GM19467 (cell line): ENCODE results near the gene ATP2C2.
"Not testable (repeated sequence)": the region's sequence is repeated elsewhere in the genome, so short reads cannot be mapped to it uniquely, and the experiment has no call there.

Experiments
- ATAC-seq: cut with Tn5 transposase; IDR thresholded peaks from one replicate; pipeline ENCODE4 v1.9.1; 2021; ENCODE audit warnings: mild to moderate bottlenecking, moderate library complexity; ENCODE audit not compliant: unreplicated experiment

Gene ATP2C2

DNA sequence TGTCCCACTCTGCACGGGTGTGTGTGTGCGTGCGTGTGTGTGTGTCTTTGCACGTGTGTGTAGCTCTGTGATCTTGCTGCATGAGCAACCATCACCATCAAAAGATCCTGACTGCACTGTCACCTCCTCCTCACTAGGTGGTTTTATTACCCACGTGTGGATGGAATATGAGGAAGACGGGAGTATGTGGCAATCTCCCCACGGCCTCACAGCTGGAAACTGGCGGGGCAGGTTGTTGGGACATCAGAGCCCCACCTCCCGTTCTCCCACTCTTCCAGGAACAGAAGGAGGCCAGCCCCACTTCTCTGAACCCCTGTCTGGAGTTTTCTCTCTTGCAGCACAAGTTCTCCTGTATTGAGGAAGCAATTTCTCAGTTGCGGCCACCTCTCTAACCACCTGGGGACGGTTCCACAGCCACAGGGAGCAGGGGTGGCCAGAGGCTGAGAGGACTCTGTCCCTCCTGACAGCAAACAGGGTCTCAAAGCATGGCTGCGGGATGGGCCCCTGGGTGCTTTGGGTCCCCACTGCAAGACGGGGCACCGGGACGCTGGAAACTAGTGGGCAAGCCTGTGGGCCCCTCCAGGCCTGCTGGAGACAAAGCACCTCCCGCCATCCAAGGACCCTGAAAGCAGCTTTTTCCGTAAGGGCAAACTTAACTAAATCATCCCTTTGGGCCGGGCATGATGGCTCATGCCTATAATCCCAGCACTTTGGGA, 27.9 kb upstream of the ATP2C2 start:
- no peak for ATAC-seq

DNA sequence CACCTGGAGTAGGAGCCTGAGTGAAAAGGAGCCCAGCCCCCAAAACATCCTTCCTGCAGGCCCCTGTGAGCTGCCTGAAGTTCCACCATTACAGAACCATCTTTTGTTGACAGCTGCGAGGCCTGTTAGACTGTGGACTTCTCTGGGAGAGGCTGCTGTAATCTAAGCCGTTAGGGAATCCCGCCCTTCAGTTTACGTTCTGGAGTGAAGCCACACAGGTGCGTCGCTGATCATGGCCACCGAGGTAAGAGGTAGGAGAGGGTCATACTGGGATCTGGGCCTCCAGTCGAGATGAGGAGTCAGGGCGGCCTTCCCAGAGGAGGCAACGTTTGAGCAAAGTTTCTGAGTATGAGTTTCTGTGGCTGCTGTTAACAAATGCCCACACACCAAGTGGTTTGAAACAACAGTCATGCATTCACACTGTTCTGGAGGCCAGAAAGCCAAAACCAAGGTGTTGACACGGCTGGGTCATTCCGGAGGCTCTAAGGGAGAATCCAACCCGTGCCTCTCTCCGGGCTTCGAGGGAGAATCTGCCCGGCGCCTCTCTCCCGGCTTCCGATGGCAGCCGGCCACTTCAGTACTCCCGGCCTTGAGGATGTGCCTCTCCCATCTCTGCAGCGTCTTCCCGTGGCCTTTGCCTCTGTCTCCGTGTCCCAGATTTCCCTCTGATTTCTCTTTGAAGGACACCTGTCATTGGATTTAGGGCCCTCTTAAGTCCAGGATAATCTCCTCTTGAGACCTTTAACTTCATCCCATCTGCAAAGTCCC, 26.6 kb upstream of the ATP2C2 start:
- no peak for ATAC-seq

GRCh38 chr16:84343800-84344199, 24.5 kb upstream of the ATP2C2 start:
- not testable (repeated sequence) for ATAC-seq

DNA sequence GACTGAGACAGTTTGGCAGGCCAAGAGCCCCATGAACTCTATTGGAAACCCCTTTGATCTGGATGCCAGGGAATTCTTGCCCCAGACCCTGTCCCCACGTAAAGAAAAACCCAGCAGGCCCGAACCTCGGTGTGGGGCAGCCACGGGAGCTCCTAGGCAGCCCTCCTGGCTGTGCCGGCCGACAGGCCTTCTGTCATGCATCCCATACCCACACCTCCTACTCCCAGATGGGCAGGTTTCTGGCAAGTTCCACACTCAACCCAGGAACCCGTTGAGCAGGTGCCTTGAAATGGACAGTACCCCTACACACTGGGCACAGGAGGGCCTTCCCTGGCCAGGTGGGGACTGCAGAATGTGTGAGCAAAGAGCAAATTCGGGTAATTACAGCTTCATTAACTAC, 23.6 kb upstream of the ATP2C2 start:
- ATAC-seq = no peak

DNA sequence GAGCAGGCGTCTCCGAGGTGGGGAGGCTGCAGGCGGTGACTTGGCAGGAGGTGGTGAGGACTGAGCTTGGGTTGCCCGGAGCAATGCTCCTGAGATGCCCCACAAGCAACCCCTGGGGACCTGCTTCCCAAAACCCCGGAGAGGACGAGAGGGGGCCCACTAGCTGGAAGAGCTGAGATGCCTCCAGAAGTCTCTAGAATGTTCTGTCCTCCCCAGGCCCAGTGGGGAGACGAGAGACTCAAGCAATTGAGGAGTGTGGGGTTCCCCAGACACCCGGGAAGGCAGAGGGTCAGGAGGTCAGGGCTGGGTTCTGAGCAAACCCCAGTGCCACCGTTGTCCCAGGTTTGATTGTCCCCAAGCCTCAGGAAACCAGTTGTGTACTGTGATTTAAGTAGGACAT, 21.2 kb upstream of the ATP2C2 start:
- no peak for ATAC-seq

GRCh38 chr16:84348386-84348888, 19.9 kb upstream of the ATP2C2 start:
- no peak for ATAC-seq

GRCh38 chr16:84349862-84350684, 18.3 kb upstream of the ATP2C2 start:
- no peak for ATAC-seq

GRCh38 chr16:84350685-84351400, 17.5 kb upstream of the ATP2C2 start:
- no peak for ATAC-seq

DNA sequence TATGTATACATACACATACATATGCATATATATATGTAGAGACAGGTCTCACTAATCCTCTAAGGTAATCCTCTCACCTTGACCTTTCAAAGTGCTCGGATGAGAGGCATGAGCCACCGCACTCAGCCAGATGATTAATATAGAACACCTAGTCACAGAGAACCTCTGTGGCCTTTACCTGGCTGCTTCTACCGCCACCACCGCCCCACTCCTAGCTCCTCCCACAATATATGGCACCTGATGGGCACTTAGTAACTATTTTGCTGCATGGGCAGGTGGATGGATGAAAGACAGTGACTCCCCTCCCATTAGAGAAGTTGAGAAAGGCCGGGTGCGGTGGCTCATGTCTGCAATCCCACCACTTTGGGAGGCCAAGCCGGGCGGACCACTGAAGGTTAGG, 16.7 kb upstream of the ATP2C2 start:
- no peak for ATAC-seq

DNA sequence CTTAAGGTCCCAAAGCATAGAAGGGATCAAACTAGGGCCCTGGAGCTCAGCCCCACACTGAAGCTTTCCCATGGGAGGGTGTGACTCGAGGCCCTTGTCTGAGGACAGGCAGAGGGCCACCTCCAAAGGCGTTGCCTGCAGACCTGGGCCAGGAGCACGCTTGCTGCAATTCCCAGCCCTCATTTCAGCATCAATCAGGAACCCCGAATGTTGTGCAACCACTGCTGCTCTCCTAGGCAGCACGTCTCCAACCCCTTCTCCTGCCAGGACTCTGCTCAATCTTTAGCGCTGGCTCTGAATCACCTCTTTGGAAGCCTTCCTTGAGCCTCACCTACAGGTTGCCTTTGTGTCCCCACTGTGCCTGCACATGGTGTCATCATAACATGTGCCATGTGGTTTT, 14.0 kb upstream of the ATP2C2 start:
- no peak for ATAC-seq

GRCh38 chr16:84355149-84355548, 13.2 kb upstream of the ATP2C2 start:
- ATAC-seq = no peak

GRCh38 chr16:84356176-84356575, 12.2 kb upstream of the ATP2C2 start:
- ATAC-seq = no peak

DNA sequence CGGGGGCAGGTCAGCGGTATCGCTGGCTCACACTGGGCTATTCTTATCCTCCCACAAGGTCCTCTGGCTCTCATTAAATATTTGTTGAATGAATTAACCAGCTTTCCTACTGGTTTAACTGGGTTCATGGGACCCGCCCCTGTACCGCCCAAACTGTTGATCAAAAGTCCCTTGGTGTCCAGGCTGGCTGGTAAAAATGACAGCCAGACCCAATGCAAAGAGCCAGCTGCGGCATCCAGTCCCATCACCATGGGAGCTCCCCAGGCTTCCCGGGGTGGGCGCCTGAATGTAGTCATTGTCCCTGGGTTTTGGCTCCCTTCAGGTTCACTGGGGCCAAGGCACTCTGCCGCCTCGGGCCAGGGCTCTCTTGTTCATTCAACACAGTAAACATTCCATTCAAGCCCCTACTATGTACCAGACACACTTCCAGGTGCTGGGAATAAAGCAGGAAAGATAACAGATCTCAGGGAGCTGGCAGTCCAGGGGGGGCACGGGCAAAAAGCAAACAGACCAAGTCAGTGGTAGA, 11.7 kb upstream of the ATP2C2 start:
- ATAC-seq = no peak

DNA sequence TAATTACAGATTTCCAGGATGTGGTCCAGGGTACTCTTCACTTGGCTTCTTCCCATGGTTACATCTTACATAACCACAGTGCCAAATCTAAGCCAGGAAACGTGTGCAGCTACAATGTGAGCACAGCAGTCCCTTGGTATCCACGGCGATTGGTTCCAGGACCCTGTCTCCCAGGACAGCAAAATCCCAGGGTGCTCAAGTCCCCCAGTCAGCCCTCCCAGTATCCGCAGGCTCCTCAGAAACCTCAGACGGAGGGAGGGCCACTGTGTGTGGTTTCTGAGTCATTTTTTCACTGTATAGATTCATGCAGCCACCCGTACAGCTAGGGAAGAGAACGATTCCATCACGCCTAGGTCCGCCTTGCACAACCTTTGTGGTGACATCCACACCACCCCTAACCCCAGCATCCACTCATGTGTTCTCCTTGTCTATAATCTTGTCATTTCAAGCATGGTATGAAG, 11.1 kb upstream of the ATP2C2 start:
- ATAC-seq = no peak

GRCh38 chr16:84358601-84359295, 9.6 kb upstream of the ATP2C2 start:
- ATAC-seq = no peak

DNA sequence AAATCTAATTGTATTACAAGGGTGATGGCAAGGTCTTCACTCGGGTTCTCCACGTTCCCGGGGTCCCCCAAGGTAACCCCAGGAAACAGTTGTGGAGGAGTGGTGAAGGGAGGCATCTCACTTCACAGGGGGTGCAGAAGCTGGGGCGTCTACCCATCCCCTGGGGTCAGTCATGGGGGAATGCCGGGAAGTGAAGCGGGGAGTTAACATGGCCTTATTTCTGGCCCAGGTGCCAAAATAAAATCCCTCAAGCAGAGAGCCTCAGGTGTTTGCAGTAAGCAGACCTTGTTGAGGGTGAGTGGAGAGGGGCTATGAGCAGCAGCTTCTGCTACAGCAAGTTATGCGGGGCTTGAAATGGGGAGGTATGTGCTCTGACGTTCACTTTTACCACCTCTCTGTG, 9.0 kb upstream of the ATP2C2 start:
- no peak for ATAC-seq

DNA sequence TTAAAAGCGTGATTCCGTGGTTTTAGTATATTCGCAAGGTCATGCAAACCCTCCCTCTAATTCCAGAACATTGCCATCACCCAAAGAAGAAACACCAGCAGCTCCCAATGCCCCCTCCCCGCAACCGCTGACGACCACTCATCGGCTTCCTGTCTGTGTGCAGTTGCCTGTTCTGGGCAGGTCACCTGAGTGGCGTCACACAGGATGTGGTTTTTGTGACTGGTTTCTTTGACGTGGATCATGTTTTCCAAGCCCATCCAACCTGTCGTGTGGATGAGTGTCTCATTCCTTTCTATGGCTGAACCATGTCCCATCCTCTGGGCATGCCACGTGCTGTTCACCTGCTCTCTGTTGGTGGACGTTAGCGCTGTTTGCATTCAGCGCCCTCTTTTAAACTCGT, 8.2 kb upstream of the ATP2C2 start:
- no peak for ATAC-seq

GRCh38 chr16:84360748-84361147, 7.6 kb upstream of the ATP2C2 start:
- no peak for ATAC-seq

DNA sequence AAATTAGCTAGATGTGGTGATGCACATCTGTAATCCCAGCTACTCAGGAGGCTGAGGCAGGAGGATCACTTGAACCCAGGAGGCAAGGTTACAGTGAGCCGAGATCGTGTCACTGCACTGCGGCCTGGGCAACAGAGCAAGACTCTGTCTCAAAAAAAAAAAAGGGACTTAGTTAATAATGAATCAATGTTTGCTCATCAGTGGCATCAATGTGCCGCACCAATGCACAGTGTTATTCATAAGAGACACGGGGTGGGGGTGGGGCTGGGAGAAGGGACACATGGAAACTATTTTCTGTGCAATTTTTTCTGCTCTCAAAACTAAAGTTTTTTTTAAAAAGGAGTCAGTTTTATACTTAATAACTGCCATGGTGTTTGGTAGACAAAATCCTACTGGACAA, 6.8 kb upstream of the ATP2C2 start:
- no peak for ATAC-seq

DNA sequence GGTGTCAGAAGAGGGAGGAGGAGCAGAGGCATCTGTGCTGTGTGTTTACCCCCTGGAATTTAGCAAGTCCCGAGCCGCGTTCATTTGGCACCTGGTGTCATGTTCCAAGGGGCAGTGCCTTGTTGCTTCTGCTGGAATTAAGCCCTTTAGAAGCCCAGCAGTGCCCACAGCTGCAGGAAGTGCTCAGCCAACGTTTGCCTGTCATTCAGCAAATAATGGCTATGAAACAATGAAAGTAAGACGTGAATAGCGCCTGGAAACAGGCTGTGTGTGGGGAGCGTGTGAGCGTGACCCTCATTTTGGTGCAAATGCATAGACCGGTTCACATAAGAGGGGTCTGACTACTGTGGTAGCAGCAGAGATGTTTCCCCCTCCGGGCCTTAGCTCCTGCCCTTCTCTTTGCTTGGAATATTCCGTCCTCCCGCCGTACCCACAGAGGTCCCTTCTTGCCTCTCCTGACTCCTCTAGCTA, 5.8 kb upstream of the ATP2C2 start:
- ATAC-seq = no peak
